Endothelial cell of umbilical vein (primary cell): ENCODE data around the gene ITGB8.
A peak's percentile ranks its signal among the peaks of the same experiment; 100 is the strongest.

Experiments
- CTCF ChIP-seq, 2 donors: IDR thresholded peaks; 1 replicate in 1 of 2; 2 replicates in 1 of 2; pipeline ENCODE4 v1.5.1; 2011; ENCODE audit warnings: low read length in 2 of 2, mild to moderate bottlenecking in 2 of 2, moderate library complexity in 2 of 2, control low read depth in 1 of 2, inconsistent platforms in 1 of 2, low read depth in 1 of 2; ENCODE audit not compliant: insufficient read depth in 1 of 2; ENCODE audit errors: extremely low read depth in 1 of 2
- FOS ChIP-seq: IDR thresholded peaks from 2 replicates; pipeline ENCODE4 v1.6.1; 2011; ENCODE audit warnings: mild to moderate bottlenecking, low read length, moderate library complexity, borderline replicate concordance; ENCODE audit not compliant: insufficient read depth
- POLR2AphosphoS5 ChIP-seq: IDR thresholded peaks from 2 replicates; pipeline ENCODE4 v1.6.1; 2012; ENCODE audit warnings: low read depth, mild to moderate bottlenecking, control low read depth, low read length, moderate library complexity; ENCODE audit not compliant: insufficient read depth

- TF ChIP-seq CTCF (IDR thresholded peaks at IDR 0.05; ENCODE audit: extremely low read depth in 1 of 2, insufficient read depth in 1 of 2, low read depth in 1 of 2, low read length in 2 of 2) (no peak), POLR2AphosphoS5 (peak; percentile 25), FOS (no peak)
Measured at GRCh38 chr7:20407585-20408466, 77.1 kb downstream of the ITGB8 start.
